NCI-H345 (cell line): ENCODE data around the gene TEX13D.

Experiments
- DNase-seq: peaks from one replicate; lab custom pipeline; 2025; lab: John Stamatoyannopoulos, UW

TEX13D gene

GRCh38 chrX:124348182-124348581, 15.7 kb downstream of the TEX13D start:
- DNase-seq, result no peak

- DNase-seq, result no peak
Measured at GRCh38 chrX:124348885-124349453, 16.5 kb downstream of the TEX13D start.

- no peak for DNase-seq
Measured at GRCh38 chrX:124354648-124355047, 22.2 kb downstream of the TEX13D start.

- DNase-seq, result no peak
Measured at GRCh38 chrX:124358800-124359383, 26.4 kb downstream of the TEX13D start.

GRCh38 chrX:124362072-124362471, 29.6 kb downstream of the TEX13D start:
- no peak for DNase-seq

GRCh38 chrX:124362761-124363160, 30.3 kb downstream of the TEX13D start:
- DNase-seq, result no peak

GRCh38 chrX:124369722-124370121, 37.3 kb downstream of the TEX13D start:
- no peak for DNase-seq

GRCh38 chrX:124373348-124373747, 40.9 kb downstream of the TEX13D start:
- DNase-seq, result no peak

GRCh38 chrX:124378643-124379042, 46.2 kb downstream of the TEX13D start:
- DNase-seq, result no peak

GRCh38 chrX:124383354-124383753, 50.9 kb downstream of the TEX13D start:
- no peak for DNase-seq

GRCh38 chrX:124386401-124386800, 53.9 kb downstream of the TEX13D start:
- DNase-seq, result no peak
